Hematopoietic multipotent progenitor cell treated with erythropoietin and hydrocortisone succinate and interleukin-3 and kit ligand, for 6 days (in vitro differentiated cells): Measurements from ENCODE around the gene MAP1LC3A.

ENCODE experiments used
- DNase-seq: peaks from one replicate; pipeline ENCODE4 v3.0.0-alpha.2; 2015

Gene MAP1LC3A

DNA sequence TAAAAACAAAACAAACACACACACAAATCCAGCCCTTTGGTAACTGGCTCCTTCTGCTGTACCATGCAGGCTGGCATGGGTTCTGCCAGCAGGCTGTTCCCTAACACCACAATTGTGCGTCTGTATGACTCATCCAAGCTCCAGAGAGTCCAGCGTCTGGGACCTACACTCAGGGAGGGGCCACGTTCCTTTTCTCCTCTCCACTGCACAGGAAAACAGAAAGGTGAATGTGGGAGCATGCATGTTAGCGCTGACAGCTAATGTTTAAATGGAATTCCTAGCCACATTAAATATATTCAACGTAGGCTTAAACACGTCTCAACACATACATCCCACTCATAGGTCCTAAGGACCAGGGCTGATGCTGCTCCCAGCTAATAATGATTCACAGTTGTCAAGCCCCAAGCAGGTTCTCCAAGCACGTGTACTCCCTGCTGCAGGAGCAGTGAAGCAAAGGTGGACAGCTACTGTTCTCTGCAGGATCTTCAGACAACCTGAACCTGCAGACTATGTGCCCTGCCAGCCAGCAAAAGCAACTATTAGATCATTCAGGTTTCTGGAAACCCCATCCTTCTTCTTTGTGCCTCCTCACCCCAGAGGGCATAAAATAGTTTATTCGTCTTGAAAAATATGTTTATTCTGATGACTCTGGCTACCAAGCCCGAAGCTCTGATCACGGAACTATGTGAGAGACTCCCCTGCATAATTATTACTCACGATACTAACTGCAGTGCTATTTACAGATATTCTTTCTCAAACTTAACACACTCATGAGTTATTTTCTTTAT, 20.9 kb downstream of the MAP1LC3A start:
- DNase-seq, result peak; percentile 18

GRCh38 chr20:34579979-34580940, 21.7 kb downstream of the MAP1LC3A start:
- DNase-seq, result no peak

DNA sequence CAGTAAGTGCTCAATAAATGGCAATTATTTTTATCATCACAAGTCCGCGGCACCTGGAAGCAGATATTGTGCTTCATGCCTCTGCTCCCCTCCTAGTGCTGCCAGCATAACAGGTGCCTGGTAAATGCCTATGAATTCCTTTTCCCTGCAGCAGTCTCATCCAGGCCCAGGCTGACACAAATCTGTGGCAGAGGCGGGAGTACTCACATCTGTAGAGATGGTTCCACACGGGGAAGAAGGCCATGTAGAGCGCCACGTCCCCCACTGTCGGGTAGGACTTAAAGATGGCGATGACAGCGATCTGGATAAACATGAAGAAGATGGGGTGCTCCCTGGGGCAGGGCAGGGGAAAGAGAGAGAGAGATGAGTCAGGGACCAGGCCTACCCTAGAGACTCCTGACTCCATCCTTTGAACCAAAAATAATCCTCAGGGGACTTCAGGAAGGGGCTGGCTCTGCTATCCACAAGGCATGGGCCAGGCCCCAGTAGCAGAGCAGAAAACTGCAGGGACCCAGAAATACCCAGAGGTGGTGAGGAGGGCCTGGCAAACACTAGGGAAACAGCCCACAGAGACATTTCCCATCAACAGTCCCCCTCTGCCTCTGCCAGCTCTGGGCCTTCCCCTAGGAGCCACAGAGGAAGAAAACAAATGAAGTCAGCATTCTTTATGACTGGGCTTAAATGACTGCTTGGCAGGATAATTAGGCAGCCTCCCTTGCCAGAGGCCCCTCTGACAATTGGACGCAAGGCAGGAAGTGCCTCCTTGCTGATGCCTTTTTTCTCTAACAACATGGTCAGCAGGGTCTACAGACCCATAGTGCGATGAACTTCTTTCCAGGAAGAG, 23.0 kb downstream of the MAP1LC3A start:
- DNase-seq, result no peak

GRCh38 chr20:34582221-34582620, 23.7 kb downstream of the MAP1LC3A start:
- DNase-seq, result no peak

GRCh38 chr20:34582911-34583310, 24.4 kb downstream of the MAP1LC3A start:
- no peak for DNase-seq

DNA sequence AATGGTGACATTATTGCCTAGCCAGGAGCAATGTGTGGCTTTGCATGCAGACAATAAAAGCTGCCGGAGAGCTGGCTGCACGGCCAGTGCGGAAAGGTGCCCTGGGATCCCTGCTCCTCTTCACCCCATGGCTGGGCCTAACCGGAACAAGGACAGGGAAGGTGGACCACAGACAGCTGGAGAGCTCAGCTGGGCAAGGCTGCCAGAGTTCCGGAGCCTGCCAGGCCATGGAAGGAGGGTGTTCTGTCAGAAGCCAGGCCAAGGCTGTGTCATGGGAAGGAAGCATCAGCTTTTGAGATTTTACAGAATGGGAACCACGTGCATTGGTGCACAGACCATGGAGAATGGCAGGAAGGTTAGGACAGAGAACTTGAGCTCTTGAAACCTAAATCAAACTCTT, 25.0 kb downstream of the MAP1LC3A start:
- DNase-seq, result no peak

GRCh38 chr20:34585019-34585418, 26.5 kb downstream of the MAP1LC3A start:
- DNase-seq, result no peak

DNA sequence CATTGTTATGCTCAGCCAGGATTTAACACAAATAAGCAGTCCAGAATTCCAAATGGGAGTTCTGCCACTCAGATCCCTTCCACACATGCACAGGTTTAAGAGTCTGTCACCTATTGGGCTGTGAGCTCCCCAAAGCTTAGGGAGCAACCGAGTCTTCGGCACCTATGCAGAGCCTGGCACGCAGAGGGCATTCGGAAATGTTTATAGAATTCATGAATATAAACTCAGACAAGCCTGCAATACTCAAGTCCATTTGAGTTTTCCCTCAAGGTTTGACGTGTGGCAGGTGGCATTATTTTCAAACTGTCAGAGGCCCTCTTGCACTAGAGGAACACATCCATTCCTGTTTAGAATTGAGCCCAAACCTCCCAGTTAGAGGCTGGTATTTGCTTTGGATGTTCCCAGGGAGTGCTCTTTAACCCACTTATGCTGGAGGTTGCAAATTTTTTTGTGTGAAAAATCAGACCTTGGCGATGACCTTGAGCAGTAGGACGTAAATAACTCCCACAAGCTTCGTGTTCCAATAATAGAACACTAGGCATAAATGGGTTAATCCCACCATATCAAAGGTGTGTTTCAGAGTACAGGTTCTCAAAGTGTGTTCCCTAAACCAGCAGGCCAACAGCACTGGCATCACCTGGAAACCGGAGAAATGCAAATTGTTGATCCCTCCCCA, 28.1 kb downstream of the MAP1LC3A start:
- DNase-seq, result no peak

- DNase-seq, result no peak
Observed at GRCh38 chr20:34595377-34596184, 37.1 kb downstream of the MAP1LC3A start.

GRCh38 chr20:34600892-34601653, 42.6 kb downstream of the MAP1LC3A start:
- DNase-seq, result no peak

DNA sequence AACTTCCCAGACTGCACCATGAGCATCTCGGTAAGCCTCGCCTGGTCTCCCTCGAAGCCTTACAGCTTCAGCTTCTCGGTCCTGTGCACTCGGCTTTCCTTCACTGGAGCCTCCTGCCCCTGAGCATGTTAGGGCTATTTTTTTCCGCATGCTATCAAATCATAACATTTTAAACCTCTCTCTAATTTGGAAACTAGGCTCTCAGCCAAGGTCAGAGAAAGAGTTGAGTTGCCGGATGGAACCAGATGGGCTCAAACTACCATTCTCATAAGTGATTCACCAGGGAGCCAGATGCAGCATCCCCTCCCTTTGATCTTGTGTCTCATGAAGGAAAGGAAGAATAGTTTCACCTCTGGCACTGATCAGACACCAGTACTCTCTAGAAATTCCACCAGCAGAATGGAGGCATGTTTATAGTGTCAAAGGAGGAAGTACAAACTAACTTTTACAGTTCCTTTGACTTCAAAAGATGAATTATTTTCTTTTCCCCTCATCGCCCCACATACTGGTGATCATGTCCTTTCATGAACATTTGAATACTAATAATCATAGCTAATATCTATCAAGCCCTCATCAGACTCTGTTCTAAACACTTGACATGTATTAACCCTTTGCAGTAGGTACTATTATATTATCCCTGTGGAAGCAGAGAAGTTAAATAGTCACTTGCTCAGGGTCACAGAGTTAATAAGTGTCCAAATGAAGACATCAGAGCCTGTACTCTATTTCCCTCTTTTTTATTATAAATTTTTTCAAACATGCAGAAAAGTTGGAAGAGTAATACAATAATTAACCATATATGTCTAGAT, 46.7 kb downstream of the MAP1LC3A start:
- DNase-seq, result no peak

GRCh38 chr20:34607066-34607465, 48.5 kb downstream of the MAP1LC3A start:
- no peak for DNase-seq
